Ovary (tissue), 9 donors: ENCODE results near the gene PLK5. TPM values are rescaled to one million over a fixed set of nuclear protein-coding genes. Genes with fewer than 3 reads are reported as not detected.

Experiments used
- DNase-seq, 5 donors: peaks; one replicate each; pipeline ENCODE4 v3.0.0-alpha.2; 2019 to 2020
- H3K27ac ChIP-seq, 2 donors: fragments of 200-600 bp; one replicate each; pipeline versions ENCODE4 v1.5.1 to v1.8.0; 2019 to 2022
- H3K27me3 ChIP-seq: fragments of 200-600 bp; one replicate; pipeline ENCODE4 v1.8.0; 2022
- H3K36me3 ChIP-seq: fragments of 200-600 bp; sonication (generic); one replicate; pipeline ENCODE4 v1.5.1; 2019
- H3K4me1 ChIP-seq: one replicate; pipeline ENCODE4 v1.8.1; 2013; ENCODE audit warnings: mild to moderate bottlenecking, moderate library complexity; ENCODE audit not compliant: insufficient read depth
- H3K4me3 ChIP-seq: fragments of 200-600 bp; sonication (generic); one replicate; pipeline ENCODE4 v1.5.1; 2017
- H3K9me3 ChIP-seq, 2 donors: fragments of 200-600 bp in 1 of 2; sonication (generic) in 1 of 2; one replicate each; pipeline versions ENCODE4 v1.5.1 to v1.8.1; 2013 to 2019; ENCODE audit warnings: mild to moderate bottlenecking in 1 of 2, moderate library complexity in 1 of 2
- CTCF ChIP-seq, 3 donors: fragments of 450-650 bp in 2 of 3; fragments of 200-600 bp in 1 of 3; IDR thresholded peaks; one replicate each; pipeline versions ENCODE4 v1.5.1 to v1.8.0; 2016 to 2022; ENCODE audit warnings: antibody characterized with exemption in 3 of 3, mild to moderate bottlenecking in 1 of 3
- EP300 ChIP-seq: sonication (generic); formaldehyde crosslinking; IDR thresholded peaks from one replicate; pipeline ENCODE4 v1.6.1; 2017; ENCODE audit warnings: antibody characterized with exemption
- POLR2A ChIP-seq: fragments of 450-650 bp; IDR thresholded peaks from one replicate; pipeline ENCODE4 v1.6.1; 2017; ENCODE audit warnings: antibody characterized with exemption, mild to moderate bottlenecking, moderate library complexity
- WGBS, 3 donors: extraction: QIAGEN DNeasy Blood & Tissue Kit in 1 of 3; methylation state at CpG; one replicate each; pipeline versions ENCODE4 v1.1.5 to v1.1.7; 2013 to 2017; 5-methylcytosine and 5-hydroxymethylcytosine counted together
- intact Hi-C, 4 donors: fragments of 100-400 bp; cut with DNase I; formaldehyde crosslinking; loops; one replicate each; pipeline versions ENCODE4 v1.11.0 to v1.15.1; 2022 to 2023
- polyA plus RNA-seq, 2 donors: library from polyadenylated mRNA; stranded (reverse); fragments of 200-250 nt in 1 of 2; fragments of 350-450 nt in 1 of 2; fragmentation: Illumina TruSeq in 1 of 2; extraction: RNeasy Lipid Tissue Mini Kit (QIAGEN cat#74804) in 1 of 2; gene quantifications; one replicate each; pipeline ENCODE4 v1.2.3, GENCODE V29; 2013 to 2014
- total RNA-seq, 7 donors: library from RNA; depleted of rRNA in 2 of 7; stranded (reverse); fragments of >200 nt in 2 of 7; fragmentation: NEBNext Ultra II Directional in 3 of 7; extraction: Animal tissue kit (Norgen Biotek cat#: 25700) in 3 of 7; gene quantifications; one replicate each; pipeline versions ENCODE4 v1.1.0 to v1.2.4, GENCODE V29; 2016 to 2023
- donor health status: DM: no; HTN: no; CAD: no; lungs with moderate emphysema.
- donor health status: DM: no; HTN: no; CAD: no.
- donor health status: Bipolar disorder and iron deficiency.
- donor health status: DM: yes; HTN: yes; CAD: no.
- donor health status: DM: no; HTN: no; CAD: no.
- donor health status: DM: yes; HTN: yes; CAD: no.

Gene PLK5
- total and polyA plus RNA-seq, 9 donors: 0.11 to 1.1 (median 0.65) TPM; not detected in 5

DNA sequence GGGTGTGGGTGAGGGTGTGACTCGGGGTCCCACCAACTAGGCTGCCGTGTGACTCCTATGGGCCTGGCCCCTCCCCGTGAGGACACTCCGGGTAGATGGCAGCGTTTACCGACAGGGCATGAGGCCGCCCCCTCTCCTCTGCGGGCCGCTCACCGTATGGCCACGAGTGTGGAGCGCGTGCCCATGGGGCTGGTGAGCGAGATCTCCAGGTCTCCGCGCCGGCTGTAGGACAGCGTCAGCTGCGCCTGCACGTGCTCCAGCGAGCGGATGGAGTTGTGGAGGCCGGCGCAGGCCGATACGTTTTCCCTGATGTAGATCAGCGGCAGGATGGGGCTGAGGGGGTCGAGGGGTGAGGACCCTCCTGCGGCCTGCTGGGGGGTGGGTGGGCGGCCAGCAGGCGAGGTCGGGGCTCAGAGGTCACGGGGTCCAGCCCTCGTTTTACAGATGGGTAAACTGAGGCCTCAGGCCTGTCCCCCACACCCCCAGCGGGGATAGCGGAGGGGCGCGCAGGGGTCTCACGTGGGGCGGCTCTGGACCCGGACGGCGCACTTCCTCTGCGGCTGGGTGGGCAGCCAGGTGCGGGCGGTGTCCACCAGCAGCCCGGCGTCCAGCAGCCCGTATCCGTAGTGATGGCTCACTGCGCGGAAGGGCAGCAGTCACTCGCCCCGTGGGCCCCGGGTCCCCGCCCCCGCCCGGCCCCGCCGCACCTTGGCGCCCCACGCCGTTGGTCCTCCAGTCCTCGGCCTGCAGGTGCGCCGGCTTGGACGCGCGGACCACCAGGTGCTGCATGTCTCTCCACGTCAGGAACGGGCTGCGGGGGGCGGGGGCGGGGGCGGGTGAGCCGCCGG lies 40.5 kb upstream of the PLK5 start:
- H3K4me1 ChIP-seq: peaks cover under 1% of the 10 kb centered on the region
- H3K36me3 ChIP-seq: no peaks in the 10 kb centered on the region
- DNase-seq: peak in 1 of 5 donors; percentile 23
- H3K27ac ChIP-seq: no peak overlapping the region
- intact Hi-C loops: no loop called here
- no peaks in the 10 kb centered on the region for H3K27me3 ChIP-seq
- H3K4me3 ChIP-seq: no peak overlapping the region
- no peaks in the 10 kb centered on the region for H3K9me3 ChIP-seq
- TF ChIP-seq POLR2A (no peak), EP300 (no peak), CTCF (IDR thresholded peaks at IDR 0.05) (no peak)
- WGBS, 3 donors: 85 to 90% (median 86%) methylated on average over 50 to 77 of the region's 77 CpGs

DNA sequence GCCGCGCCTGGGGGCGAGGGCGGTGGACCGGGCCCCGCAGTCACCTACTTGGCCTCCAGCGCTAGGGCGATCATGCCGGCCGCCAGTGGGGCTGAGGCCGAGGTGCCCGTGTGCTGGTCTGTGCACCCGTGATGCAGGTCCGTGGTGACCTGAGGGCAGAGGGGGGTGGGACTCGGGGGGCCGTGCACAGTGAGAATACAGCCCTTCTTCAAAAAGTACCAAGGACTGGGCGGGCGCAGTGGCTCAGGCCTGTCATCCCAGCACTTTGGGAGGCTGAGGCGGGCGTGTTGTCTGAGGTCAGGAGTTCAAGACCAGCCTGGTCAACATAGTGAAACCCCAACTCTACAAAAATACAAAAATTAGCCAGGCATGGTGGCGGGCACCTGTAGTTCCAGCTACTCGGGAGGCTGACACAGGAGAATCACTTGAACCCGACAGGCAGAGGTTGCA lies 39.9 kb upstream of the PLK5 start:
- WGBS, 3 donors: 83 to 89% (median 84%) methylated on average over 17 to 23 of the region's 23 CpGs
- Histone ChIP-seq H3K9me3 (no peaks in the 10 kb centered on the region), H3K27ac (no peak overlapping the region), H3K4me3 (no peak overlapping the region), H3K36me3 (no peaks in the 10 kb centered on the region), H3K4me1 (no peaks in the 10 kb centered on the region), H3K27me3 (no peaks in the 10 kb centered on the region)
- intact Hi-C loops: no loop called here
- TF ChIP-seq POLR2A (no peak), CTCF (IDR thresholded peaks at IDR 0.05) (no peak), EP300 (no peak)
- DNase-seq: no peak

GRCh38 chr19:1486720-1487575 lies 36.9 kb upstream of the PLK5 start:
- WGBS, 3 donors: 92 to 96% (median 93%) methylated on average over 38 to 56 of the region's 56 CpGs
- intact Hi-C loops: no loop called here
- DNase-seq: peak in 1 of 5 donors; percentile 21

More at GRCh38 chr19:1486720-1487575, 36.9 kb upstream of the PLK5 start:
- Histone ChIP-seq H3K4me1 (peaks cover 13% of the 10 kb centered on the region), H3K4me3 (no peak overlapping the region), H3K27ac (no peak overlapping the region), H3K27me3 (no peaks in the 10 kb centered on the region), H3K36me3 (no peaks in the 10 kb centered on the region), H3K9me3 (no peaks in the 10 kb centered on the region)
- TF ChIP-seq POLR2A: no peak
- TF ChIP-seq CTCF (IDR thresholded peaks at IDR 0.05): no peak
- no peak for TF ChIP-seq EP300
